ENCODE measurements around the gene GALNT2.

Gene GALNT2

GRCh38 chr1:230117694-230118093 lies 50.7 kb downstream of the GALNT2 start:
- DNase-seq = no peak

- DNase-seq = no peak
Measured at GRCh38 chr1:230119340-230119739, 52.3 kb downstream of the GALNT2 start.

- DNase-seq = no peak
Measured at GRCh38 chr1:230120289-230120920, 53.4 kb downstream of the GALNT2 start.

GRCh38 chr1:230120921-230121381 lies 53.9 kb downstream of the GALNT2 start:
- no peak for DNase-seq

GRCh38 chr1:230121950-230122349 lies 54.9 kb downstream of the GALNT2 start:
- DNase-seq = no peak

GRCh38 chr1:230122366-230123279 lies 55.6 kb downstream of the GALNT2 start:
- no peak for DNase-seq

GRCh38 chr1:230123280-230124185 lies 56.5 kb downstream of the GALNT2 start:
- no peak for DNase-seq

GRCh38 chr1:230124186-230125128 lies 57.4 kb downstream of the GALNT2 start:
- no peak for DNase-seq

- DNase-seq = no peak
Measured at GRCh38 chr1:230125141-230125540, 58.1 kb downstream of the GALNT2 start.

GRCh38 chr1:230125640-230126528 lies 58.8 kb downstream of the GALNT2 start:
- no peak for DNase-seq

GRCh38 chr1:230126529-230127104 lies 59.6 kb downstream of the GALNT2 start:
- no peak for DNase-seq

GRCh38 chr1:230127105-230128054 lies 60.3 kb downstream of the GALNT2 start:
- no peak for DNase-seq

GRCh38 chr1:230128569-230129285 lies 61.7 kb downstream of the GALNT2 start:
- DNase-seq = no peak

GRCh38 chr1:230129341-230129740 lies 62.3 kb downstream of the GALNT2 start:
- DNase-seq = no peak

- DNase-seq = no peak
Measured at GRCh38 chr1:230130172-230130944, 63.3 kb downstream of the GALNT2 start.

GRCh38 chr1:230131457-230131856 lies 64.4 kb downstream of the GALNT2 start:
- DNase-seq = no peak

- DNase-seq = no peak
Measured at GRCh38 chr1:230132758-230133157, 65.7 kb downstream of the GALNT2 start.

- no peak for DNase-seq
Measured at GRCh38 chr1:230135726-230136125, 68.7 kb downstream of the GALNT2 start.
